BLaER1 (cell line): ENCODE measurements around the gene NFIC.
A peak's percentile ranks its signal among the peaks of the same experiment; 100 is the strongest.
"Not testable (repeated sequence)": the region's sequence is repeated elsewhere in the genome, so short reads cannot be mapped to it uniquely, and the experiment has no call there.

Experiments
- H3K27ac ChIP-seq: shearing (Covaris generic); formaldehyde crosslinking; 2 replicates; pipeline ENCODE4 v1.8.1; 2022
- H3K27me3 ChIP-seq: shearing (Covaris generic); formaldehyde crosslinking; 2 replicates; pipeline ENCODE4 v1.8.1; 2022
- H3K36me3 ChIP-seq: shearing (Covaris generic); formaldehyde crosslinking; 2 replicates; pipeline ENCODE4 v1.8.1; 2022
- H3K4me1 ChIP-seq: shearing (Covaris generic); formaldehyde crosslinking; 2 replicates; pipeline ENCODE4 v1.8.1; 2022
- H3K4me2 ChIP-seq: shearing (Covaris generic); formaldehyde crosslinking; 2 replicates; pipeline ENCODE4 v1.8.1; 2022
- H3K4me3 ChIP-seq: shearing (Covaris generic); formaldehyde crosslinking; 2 replicates; pipeline ENCODE4 v1.8.1; 2022
- H3K9ac ChIP-seq: shearing (Covaris generic); formaldehyde crosslinking; 2 replicates; pipeline ENCODE4 v1.8.1; 2022
- H3K9me3 ChIP-seq: shearing (Covaris generic); formaldehyde crosslinking; 2 replicates; pipeline ENCODE4 v1.8.1; 2022
- H4K20me1 ChIP-seq: shearing (Covaris generic); formaldehyde crosslinking; 2 replicates; pipeline ENCODE4 v1.8.1; 2022
- Cebpa-rat ChIP-seq: shearing (Covaris generic); IDR thresholded peaks from 2 replicates; pipeline ENCODE4 v1.8.1; 2022

Gene NFIC

GRCh38 chr19:3324405-3324856 is 42.0 kb upstream of the NFIC start:
- no peak overlapping the region for H3K4me2 ChIP-seq
- TF ChIP-seq Cebpa-rat = no peak
- H3K9me3 ChIP-seq = no peaks in the 10 kb centered on the region
- H3K27ac ChIP-seq = no peak overlapping the region
- no peak overlapping the region for H3K4me3 ChIP-seq
- no peaks in the 10 kb centered on the region for H4K20me1 ChIP-seq
- peaks cover 5% of the 10 kb centered on the region; the same call in 1 of the 2 replicates for H3K4me1 ChIP-seq
- no peaks in the 10 kb centered on the region for H3K27me3 ChIP-seq
- no peaks in the 10 kb centered on the region for H3K36me3 ChIP-seq
- H3K9ac ChIP-seq = no peak overlapping the region

- Histone ChIP-seq H3K27ac (no peak overlapping the region), H3K9me3 (no peaks in the 10 kb centered on the region), H3K4me2 (no peak overlapping the region), H3K9ac (no peak overlapping the region), H4K20me1 (no peaks in the 10 kb centered on the region), H3K27me3 (no peaks in the 10 kb centered on the region), H3K4me3 (no peak overlapping the region), H3K36me3 (no peaks in the 10 kb centered on the region), H3K4me1 (peaks cover 5% of the 10 kb centered on the region; the same call in 1 of the 2 replicates)
- TF ChIP-seq Cebpa-rat = no peak
These were observed 40.9 kb upstream of the NFIC start for GRCh38 chr19:3325451-3325850.

GRCh38 chr19:3328743-3329142 is 37.6 kb upstream of the NFIC start:
- no peak overlapping the region for H3K27ac ChIP-seq
- H3K27me3 ChIP-seq = no peaks in the 10 kb centered on the region
- no peak overlapping the region for H3K4me2 ChIP-seq
- H4K20me1 ChIP-seq = no peaks in the 10 kb centered on the region
- TF ChIP-seq Cebpa-rat = no peak
- no peaks in the 10 kb centered on the region for H3K4me1 ChIP-seq
- H3K9me3 ChIP-seq = peaks cover 5% of the 10 kb centered on the region; the same call in 1 of the 2 replicates
- no peak overlapping the region for H3K4me3 ChIP-seq
- H3K9ac ChIP-seq = no peak overlapping the region
- no peaks in the 10 kb centered on the region for H3K36me3 ChIP-seq

GRCh38 chr19:3330047-3330446 is 36.3 kb upstream of the NFIC start:
- no peaks in the 10 kb centered on the region for H4K20me1 ChIP-seq
- no peaks in the 10 kb centered on the region for H3K27me3 ChIP-seq
- H3K4me3 ChIP-seq = no peak overlapping the region
- H3K4me1 ChIP-seq = no peaks in the 10 kb centered on the region
- peaks cover 5% of the 10 kb centered on the region; the same call in 1 of the 2 replicates for H3K9me3 ChIP-seq
- H3K4me2 ChIP-seq = no peak overlapping the region
- no peak overlapping the region for H3K9ac ChIP-seq
- H3K36me3 ChIP-seq = no peaks in the 10 kb centered on the region
- no peak overlapping the region for H3K27ac ChIP-seq
- no peak for TF ChIP-seq Cebpa-rat

- H3K4me2 ChIP-seq, H3K27me3 ChIP-seq, H3K27ac ChIP-seq, H3K9me3 ChIP-seq, H3K4me3 ChIP-seq, H4K20me1 ChIP-seq, H3K9ac ChIP-seq, H3K36me3 ChIP-seq: not testable (repeated sequence)
- peaks cover 22% of the 10 kb centered on the region for H3K4me1 ChIP-seq
These were observed 34.2 kb upstream of the NFIC start for GRCh38 chr19:3332232-3332631.

GRCh38 chr19:3333020-3333583 is 33.3 kb upstream of the NFIC start:
- H4K20me1 ChIP-seq = no peaks in the 10 kb centered on the region
- H3K4me1 ChIP-seq = peaks cover 30% of the 10 kb centered on the region
- no peak for TF ChIP-seq Cebpa-rat
- H3K9ac ChIP-seq = no peak overlapping the region
- H3K9me3 ChIP-seq = peaks cover 5% of the 10 kb centered on the region; the same call in 1 of the 2 replicates
- H3K4me3 ChIP-seq = no peak overlapping the region
- H3K36me3 ChIP-seq = no peaks in the 10 kb centered on the region
- H3K27ac ChIP-seq = no peak overlapping the region
- H3K27me3 ChIP-seq = no peaks in the 10 kb centered on the region
- H3K4me2 ChIP-seq = no peak overlapping the region

- Histone ChIP-seq H3K27me3 (no peaks in the 10 kb centered on the region), H3K4me1 (peaks cover 36% of the 10 kb centered on the region), H3K27ac (no peak overlapping the region), H3K36me3 (no peaks in the 10 kb centered on the region), H3K4me3 (no peak overlapping the region), H4K20me1 (no peaks in the 10 kb centered on the region), H3K9me3 (peaks cover 5% of the 10 kb centered on the region; the same call in 1 of the 2 replicates), H3K4me2 (no peak overlapping the region), H3K9ac (no peak overlapping the region)
- TF ChIP-seq Cebpa-rat = no peak
These were observed 32.7 kb upstream of the NFIC start for GRCh38 chr19:3333662-3334061.

GRCh38 chr19:3334749-3335430 is 31.5 kb upstream of the NFIC start:
- not testable (repeated sequence) for H3K36me3 ChIP-seq, H3K9ac ChIP-seq, H3K9me3 ChIP-seq, H3K27ac ChIP-seq, H3K27me3 ChIP-seq, H4K20me1 ChIP-seq, H3K4me3 ChIP-seq
- Histone ChIP-seq H3K4me1 (peaks cover 43% of the 10 kb centered on the region), H3K4me2 (peak overlapping the region; percentile 86; the same call in 1 of the 2 replicates)

- Histone ChIP-seq H3K27ac (no peak overlapping the region), H3K36me3 (no peaks in the 10 kb centered on the region), H3K4me1 (peaks cover 51% of the 10 kb centered on the region), H3K4me3 (no peak overlapping the region), H3K27me3 (no peaks in the 10 kb centered on the region), H3K9me3 (peaks cover 5% of the 10 kb centered on the region; the same call in 1 of the 2 replicates), H4K20me1 (no peaks in the 10 kb centered on the region), H3K9ac (peak overlapping the region; percentile 65; the same call in 1 of the 2 replicates), H3K4me2 (peak overlapping the region; percentile 86)
- 0 out of 2 replicates have a peak, but pooled peaks have one; percentile 52 for TF ChIP-seq Cebpa-rat
These were observed 30.7 kb upstream of the NFIC start for GRCh38 chr19:3335431-3336350.

GRCh38 chr19:3336351-3336679 is 30.1 kb upstream of the NFIC start:
- peak overlapping the region; percentile 65 for H3K9ac ChIP-seq
- no peak for TF ChIP-seq Cebpa-rat
- peak overlapping the region; percentile 86 for H3K4me2 ChIP-seq
- peaks cover 5% of the 10 kb centered on the region; the same call in 1 of the 2 replicates for H3K9me3 ChIP-seq
- H3K4me1 ChIP-seq = peaks cover 56% of the 10 kb centered on the region
- no peaks in the 10 kb centered on the region for H3K36me3 ChIP-seq
- no peak overlapping the region for H3K4me3 ChIP-seq
- H4K20me1 ChIP-seq = no peaks in the 10 kb centered on the region
- no peaks in the 10 kb centered on the region for H3K27me3 ChIP-seq
- H3K27ac ChIP-seq = peak overlapping the region; percentile 84
